ENCODE measurements around the gene CPSF4.
"Not testable (repeated sequence)": the region's sequence is repeated elsewhere in the genome, so short reads cannot be mapped to it uniquely, and the experiment has no call there.

CPSF4 gene

DNA sequence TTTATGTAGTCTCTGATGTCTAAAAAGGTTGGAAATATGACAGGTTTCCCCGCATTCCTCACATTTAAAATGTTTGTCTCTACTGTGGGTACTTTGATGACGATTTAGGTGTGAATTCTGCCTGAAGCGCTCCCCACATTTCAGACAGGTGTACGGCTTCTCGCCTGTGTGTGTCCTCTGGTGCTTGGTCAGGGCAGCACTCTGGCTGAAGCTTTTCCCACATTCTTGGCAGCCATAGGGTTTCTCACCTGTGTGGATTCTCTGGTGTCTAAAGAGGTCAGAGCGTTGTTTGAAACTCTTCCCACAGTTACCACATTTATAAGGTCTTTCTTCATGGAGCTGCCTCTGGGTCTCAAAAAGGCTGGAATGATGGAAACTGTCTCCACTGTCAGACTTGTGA is 55.1 kb downstream of the CPSF4 start:
- no peak for DNase-seq (ENCODE audit: low spot score)

DNA sequence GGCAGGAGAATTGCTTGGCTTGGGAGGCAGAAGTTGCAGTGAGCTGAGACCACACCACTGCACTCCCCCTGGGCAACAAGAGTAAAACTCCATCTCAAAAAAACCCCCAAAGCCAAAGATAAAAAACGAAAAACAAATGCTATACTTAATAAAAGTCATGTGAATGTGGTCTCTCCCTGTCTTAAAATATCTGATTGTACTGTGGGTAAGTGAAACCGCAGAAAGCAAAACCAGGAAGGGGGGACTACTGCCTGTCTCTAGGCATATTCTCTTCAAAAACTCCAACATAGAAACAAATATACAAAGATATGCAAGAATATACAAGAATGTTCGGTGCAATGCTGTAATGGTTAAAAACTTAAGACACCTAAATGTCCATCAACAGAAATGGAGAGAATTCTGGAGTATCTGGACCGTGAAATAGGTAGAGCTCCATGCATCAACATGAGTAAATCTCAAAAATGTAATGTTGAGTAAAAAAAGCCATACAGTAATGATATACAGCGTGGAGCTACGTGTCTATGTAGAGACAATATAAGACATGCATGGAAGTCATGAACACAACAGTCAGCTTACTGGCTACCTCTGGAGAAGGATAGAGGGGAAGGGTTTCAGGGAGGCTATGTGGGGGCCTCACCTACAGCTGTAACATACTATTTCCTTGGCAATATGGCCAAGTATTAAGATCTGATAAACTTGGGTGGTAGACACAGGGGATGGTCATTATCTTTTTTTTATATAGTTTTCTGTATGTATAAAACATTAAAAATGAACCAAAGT is 59.2 kb downstream of the CPSF4 start:
- no peak for DNase-seq (ENCODE audit: low spot score)

DNA sequence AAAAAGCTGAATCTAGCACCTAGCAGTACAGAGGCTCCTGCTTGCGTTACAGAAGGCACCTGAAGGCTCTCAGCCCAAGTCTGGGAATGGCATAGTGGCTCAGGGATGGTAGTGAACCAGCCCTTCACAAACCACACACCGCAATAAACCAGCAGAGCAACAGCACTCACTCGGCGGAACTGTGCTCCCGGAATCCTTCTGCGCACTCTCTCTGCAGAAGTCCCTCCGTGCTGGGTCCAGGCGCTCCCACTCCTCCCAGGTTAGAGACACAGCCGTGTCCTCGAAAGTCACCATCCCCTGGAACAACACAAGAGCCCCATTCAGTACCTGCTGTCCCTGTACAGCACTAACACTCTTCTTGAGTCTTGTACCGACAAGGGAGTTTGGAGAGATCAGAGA is 59.8 kb downstream of the CPSF4 start:
- DNase-seq (ENCODE audit: low spot score): no peak

DNA sequence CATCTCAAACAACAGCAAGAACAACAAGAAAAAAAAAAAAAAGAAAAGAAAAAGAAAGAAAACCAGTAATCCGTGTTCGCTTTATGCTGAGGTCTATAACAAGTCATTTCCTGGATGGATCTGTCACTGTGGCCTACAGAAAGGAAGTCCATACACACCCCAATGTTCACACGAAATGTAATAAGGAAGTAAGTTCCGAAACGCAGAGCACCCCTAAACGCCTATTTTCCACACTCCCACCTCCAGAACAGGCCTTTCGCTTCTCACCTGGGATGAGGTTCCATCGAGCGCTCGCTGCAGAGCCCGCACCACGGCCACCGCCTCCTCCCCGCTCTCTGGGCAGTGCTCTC is 60.6 kb downstream of the CPSF4 start:
- no peak for DNase-seq (ENCODE audit: low spot score)

DNA sequence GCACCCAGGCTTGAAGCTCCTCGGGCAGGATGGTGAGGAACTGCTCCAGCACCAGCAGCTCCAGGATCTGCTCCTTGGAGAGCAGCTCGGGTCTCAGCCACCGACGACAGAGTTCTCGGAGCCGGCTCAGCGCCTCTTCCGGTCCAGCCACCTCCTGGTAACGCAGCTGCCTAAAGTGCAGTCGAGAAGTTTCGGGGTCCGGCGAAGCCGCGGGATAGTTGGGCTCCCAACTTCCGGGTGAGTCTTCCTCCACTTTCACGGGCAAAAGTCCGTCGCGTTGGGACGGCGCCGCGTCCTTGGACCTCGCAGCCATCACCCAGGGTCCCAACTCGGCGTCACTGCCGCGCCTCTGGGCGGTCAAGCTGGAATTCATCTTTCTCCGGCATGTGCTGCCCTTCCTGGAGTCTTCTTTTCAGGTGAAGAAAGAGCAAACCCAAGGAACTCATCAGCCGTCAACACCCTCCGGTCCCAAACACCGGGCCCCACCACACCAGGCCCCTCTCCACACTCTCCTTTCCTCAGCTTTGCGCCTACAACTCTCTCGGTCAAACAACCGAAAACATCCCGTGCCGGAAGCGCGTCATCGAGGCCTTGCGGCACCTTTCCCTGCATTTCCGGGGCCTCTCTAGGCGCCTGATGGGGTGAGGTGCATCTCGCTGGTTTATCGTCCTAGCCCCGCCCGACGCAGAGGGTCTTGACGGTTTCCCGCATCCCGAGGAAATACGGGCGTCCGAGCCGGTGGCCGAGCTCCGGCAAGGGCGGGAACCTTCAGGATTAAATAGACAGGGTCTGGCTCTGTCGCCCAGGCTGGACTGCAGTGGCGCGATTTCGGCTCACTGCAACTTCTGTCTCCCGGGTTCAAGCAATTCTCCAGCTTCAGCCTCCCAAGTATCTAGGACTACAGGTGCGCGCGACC is 61.2 kb downstream of the CPSF4 start, which contains the start of gene ZNF394:
Gene ZNF394 (minus strand): TSS at position 561 of the 916 bp plus-strand sequence. CDS start 188 bp downstream, at position 373.
- DNase-seq (ENCODE audit: low spot score): peak; percentile 87

DNA sequence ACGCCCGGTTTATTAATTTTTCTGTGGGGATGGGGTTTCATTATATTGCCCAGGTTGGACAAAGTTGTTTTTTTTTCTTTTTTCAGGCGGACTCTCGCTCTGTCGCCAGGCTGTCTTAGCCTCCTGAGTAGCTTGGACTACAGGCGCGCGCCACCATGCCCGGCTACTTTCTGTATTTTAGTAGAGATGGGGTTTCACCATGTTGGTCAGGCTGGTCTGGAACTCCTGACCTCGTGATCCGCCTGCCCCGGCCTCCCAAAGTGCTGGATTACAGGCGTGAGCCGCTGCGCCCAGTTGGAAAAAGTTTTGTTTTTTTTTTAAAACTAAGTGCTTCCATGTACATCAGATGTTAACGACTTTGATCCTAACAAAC is 61.9 kb downstream of the CPSF4 start:
- no peak for DNase-seq (ENCODE audit: low spot score)

DNA sequence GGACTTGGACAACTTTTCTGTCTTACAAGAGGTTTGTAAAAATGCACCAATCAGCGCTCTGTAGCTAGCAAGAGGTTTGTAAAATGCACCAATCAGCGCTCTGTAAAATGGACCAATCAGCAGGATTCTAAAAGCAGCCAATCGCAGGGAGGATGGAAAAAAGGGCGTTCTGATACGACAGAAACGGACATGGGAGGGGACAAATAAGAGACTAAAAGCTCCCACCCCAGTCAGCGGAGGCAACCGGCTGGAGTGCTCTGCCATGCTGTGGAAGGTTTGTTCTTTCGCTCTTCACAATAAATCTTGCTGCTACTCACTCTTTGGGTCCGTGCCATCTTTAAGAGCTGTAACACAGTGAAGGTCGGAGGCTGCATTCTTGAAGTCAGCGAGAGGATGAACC is 62.5 kb downstream of the CPSF4 start:
- not testable (repeated sequence) for DNase-seq (ENCODE audit: low spot score)

DNA sequence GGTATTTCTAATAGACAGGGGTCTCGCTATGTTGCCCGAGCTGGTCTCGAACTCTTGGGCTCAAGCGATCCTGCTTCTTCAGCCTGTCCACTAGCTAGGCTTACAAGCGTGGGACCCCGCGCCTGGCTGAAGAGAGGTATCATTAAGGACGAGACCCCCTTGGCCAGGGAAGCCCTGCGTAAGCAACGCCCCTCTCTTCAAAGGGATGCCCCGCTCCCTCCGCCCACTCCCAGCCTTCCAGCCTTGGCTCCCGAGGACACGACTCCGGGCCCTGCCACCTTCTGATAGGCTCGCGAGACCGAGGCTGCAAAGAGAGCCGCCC is 65.5 kb downstream of the CPSF4 start:
- peak; percentile 96 for DNase-seq (ENCODE audit: low spot score)

DNA sequence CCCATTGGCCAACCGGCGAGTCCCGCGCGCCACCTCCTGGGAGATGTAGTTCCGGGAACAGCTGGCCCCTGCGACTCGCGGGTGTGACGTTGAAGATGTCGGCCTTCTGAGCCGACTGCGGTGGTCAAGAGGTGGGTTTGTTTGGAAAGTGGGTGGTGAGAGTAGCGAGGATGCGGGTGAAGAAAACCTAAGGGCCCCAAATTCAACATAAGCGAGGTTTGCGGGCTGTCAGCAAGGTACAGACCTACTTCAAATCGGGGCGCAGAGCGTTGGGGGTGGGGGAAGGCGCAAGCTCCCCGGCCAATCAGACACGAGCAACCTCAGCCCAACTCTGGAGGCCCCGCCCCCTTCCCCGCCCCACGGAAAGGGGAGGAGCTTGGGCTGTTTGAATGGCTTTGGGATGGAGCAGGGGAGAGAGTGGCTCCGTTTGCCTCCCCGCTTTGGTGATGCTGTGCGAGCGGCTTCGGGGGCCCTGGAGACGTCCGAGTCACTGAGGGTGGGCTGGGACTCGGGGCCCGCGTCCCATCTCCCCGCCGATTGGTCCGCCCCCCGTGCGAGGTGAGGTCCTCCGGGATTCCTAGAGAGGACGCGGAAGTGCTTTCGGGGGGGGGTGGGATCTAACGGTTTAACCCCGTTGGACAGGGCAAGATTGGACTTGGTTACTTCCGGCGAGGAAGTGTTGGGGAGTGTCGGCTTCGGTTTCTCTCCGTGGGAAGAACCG is 66.0 kb downstream of the CPSF4 start, which contains the start of gene ZKSCAN5:
Gene ZKSCAN5 (plus strand): TSS at position 60 of the 721 bp plus-strand sequence. CDS start 1,383 bp downstream, outside the sequence.
- DNase-seq (ENCODE audit: low spot score): peak; percentile 88

DNA sequence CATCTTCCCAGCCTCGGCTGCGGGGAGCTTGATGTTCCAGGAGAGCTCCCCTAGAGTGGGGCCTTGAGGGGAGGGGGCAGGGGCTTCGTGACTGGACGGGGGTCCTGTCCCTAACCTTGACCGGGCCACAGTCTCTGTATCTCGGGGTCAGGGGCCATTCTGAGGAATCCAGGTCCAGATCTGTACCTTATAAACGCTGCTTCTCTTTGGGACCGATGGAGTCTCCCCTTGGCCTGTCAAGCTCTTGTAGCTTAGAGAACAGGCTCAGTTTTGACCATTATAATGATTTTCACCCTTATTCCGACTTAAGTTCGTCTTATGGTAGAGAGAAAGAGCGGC is 66.5 kb downstream of the CPSF4 start:
- DNase-seq (ENCODE audit: low spot score): no peak

Data from HuH-7.5 (cell line).